GM19452 (cell line): ENCODE data around the gene SCAMP5.

Source experiments
- ATAC-seq: cut with Tn5 transposase; IDR thresholded peaks from one replicate; pipeline ENCODE4 v1.9.1; 2021; ENCODE audit not compliant: unreplicated experiment

The SCAMP5 gene

DNA sequence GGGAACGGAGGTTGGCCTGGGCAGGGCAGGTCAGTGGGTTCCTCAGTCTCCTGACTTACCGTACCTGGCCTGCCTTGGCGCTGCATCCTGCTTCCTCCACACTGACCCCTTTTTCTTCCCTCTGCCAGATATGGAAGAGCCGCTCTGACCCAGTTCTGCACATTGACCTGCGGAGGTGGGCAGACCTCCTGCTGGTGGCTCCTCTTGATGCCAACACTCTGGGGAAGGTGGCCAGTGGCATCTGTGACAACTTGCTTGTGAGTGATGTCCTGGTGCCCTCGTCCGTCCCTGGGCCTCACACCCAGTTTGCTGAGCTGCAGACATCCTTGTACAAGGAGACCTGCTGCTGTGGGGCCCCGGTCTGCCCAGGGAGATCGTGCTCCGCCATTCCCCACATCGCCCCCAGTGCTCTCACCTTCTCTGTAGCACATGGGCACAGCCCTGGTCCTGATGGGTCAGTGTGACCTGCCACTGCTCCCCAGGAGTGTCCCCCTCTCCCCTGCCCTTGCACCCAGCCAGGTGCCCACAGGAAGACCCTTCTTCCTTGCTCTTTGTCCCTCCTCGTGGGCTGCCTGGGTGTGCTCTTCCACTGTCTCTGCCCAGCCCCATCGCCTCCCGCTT, 49.0 kb downstream of the SCAMP5 start:
- no peak for ATAC-seq

DNA sequence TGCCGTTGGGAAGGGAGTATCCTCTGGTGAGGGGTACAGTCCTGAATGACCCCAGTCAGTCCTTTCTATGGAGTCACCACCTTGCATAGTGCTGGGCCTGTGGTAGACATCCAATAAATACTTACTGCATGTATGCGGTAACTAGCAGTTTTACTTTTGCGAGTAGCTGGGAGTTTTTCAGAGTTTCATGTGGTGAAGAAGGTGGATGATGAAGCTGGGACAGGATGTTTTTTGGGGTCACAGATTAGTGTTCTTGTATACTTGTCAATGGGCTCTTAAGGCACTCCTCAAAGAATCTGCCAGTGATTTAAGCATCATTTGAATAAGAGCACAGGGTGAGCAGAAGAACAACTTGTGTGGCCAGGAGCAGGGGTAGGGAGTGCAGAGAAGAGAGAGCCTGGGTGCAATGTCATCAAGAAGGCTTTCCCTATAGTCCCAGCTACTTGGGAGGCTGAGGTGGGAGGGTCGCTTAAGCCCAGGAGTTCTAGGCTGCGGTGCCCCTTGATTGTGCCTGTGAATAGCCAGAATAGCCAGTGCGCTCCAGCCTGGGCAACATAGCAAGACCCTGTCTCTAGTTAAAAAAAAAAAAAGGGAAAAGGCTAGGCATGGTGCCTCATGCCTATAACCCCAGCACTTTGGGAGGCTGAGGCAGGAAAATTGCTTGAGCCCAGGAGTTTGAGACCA, 50.1 kb downstream of the SCAMP5 start:
- ATAC-seq, result no peak

DNA sequence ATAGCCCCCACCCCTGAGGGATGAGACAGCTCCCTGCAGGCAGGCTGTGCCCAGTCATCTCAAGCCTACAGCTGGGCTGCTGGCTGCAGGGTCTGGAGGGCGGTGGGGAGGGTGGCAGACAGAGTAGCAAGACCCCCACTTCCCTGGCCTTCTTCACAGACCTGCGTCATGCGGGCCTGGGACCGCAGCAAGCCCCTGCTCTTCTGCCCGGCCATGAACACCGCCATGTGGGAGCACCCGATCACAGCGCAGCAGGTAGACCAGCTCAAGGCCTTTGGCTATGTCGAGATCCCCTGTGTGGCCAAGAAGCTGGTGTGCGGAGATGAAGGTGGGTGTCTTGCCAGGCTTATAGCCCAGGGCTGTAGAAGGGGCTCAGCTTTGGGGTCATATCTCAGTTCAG, 53.0 kb downstream of the SCAMP5 start:
- no peak for ATAC-seq

DNA sequence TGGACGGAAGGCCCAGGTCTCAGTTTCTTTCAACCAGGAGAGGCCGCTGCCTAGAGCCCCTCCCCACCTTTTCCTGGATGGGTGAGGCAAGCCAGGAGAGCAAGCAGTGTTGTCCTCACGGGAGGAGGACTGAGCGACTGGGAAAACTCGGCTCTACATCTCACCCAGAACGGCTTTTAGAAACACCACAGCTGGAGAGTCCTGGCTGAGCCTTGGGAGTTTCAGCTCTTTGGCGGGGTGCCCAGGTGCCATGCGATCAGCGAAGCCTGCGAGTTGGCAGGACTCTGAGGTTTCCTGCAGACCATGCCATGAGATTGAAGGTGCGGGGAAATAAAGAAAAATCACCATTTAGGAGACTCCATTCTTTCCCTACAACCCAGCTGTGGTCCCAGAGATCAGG, 54.0 kb downstream of the SCAMP5 start:
- no peak for ATAC-seq

DNA sequence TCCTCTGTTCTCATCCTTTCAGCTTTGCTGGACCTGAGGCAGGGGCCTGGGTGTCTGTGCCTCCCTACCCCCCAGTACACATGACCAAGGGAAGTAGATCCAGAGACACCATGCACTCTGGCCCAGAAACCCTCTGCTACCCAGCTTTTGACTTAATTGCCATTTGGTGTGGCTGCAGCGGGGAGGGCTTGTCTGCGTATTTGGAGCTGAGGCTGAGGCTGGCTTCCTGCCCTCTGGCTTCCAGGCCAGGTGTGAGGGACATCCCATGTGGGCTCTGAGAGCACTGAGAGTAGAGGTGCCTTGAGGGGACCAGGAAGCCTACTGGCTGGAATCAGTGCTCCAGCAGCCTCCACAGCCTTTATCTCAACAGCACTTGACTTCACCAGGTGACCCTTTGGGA, 54.9 kb downstream of the SCAMP5 start:
- ATAC-seq, result no peak

DNA sequence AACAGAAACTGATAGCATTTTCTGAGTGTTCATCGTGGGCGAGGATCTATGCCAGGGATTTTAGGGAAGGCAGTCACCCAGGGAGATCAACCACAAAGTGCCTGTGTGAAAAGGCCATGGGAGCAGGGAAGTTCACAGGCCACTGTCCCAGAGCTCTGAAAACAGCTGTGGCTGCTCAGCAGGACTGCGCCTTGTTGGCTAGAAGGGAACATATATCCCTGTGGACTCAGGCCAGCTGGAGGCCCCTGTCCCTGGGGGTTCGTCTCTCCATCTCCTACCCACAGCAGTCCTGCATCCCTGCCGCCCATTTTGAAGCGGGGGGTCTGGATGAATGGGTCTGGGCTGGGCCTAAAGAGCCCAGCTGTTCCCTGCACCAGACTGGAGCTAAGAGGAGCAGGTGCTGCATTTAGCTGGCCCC, 55.8 kb downstream of the SCAMP5 start:
- no peak for ATAC-seq

DNA sequence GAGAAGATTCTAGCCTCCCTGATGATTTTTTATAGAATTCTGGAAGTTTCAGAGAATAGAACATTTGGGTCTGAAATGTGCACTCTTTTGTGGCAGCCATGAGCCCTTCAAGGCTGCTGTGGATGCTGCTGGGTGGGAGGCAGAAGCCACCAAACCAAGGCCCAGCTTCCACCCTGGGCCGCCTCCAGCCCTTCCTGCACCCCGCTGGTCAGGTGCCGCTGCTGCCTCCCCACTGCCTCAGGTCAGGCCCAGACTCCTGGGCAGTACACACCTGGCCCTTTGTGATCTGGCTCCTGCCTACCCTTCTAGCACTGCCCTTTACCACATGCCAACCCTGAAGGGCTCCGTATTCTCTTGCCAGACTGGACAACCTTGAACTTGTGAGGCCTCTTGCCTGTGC, 56.3 kb downstream of the SCAMP5 start:
- ATAC-seq, result no peak

DNA sequence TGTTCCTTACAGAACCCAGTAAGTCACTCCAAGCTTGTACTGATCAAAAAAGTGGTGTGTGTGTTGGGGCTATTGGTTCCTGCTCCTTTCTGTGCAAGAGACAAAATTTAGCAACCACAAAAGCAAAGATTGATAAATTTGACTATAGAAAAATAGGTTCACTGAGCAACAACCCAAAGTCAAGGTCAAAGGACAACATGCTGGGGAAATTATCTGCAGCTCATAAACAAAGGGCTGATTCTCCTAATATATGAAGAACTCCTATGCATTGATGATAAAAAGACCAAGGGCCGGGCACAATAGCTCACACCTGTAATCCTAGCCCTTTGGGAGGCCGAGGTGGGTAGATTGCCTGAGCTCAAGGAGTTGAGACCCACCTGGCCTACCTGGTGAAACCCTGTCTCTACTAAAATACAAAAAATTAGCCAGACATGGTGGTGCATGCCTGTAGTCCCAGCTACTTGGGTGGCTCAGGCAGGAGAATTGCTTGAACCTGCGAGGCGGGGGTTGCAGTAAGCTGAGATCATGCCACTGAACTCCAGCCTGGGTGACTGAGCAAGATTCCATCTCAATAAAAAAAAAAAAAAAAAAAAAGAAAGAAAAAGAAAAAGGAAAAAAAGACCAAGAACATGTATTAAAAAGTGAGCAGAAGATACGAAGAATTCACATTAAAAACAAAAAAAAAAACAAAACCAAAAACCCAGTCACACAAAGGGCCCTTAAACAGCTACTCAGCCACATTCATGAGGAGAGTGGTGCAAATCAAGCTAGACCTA, 57.8 kb downstream of the SCAMP5 start:
- no peak for ATAC-seq

DNA sequence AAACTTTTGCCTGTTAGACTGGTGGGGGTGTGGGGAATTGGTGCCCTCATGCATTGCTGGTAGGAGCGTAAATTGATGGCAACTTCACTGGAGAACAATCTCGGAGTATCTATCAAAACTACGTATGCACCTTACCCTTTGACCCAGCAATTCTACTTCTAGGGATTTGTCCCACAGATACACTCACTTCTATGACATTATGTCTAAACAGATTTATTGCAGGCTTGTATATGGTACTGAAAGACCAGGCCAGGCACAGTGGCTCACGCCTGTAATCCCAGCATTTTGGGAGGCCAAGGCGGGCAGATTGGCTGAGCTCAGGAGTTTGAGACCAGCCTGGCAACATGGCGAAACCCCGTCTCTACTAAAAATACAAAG, 58.4 kb downstream of the SCAMP5 start:
- ATAC-seq, result no peak

DNA sequence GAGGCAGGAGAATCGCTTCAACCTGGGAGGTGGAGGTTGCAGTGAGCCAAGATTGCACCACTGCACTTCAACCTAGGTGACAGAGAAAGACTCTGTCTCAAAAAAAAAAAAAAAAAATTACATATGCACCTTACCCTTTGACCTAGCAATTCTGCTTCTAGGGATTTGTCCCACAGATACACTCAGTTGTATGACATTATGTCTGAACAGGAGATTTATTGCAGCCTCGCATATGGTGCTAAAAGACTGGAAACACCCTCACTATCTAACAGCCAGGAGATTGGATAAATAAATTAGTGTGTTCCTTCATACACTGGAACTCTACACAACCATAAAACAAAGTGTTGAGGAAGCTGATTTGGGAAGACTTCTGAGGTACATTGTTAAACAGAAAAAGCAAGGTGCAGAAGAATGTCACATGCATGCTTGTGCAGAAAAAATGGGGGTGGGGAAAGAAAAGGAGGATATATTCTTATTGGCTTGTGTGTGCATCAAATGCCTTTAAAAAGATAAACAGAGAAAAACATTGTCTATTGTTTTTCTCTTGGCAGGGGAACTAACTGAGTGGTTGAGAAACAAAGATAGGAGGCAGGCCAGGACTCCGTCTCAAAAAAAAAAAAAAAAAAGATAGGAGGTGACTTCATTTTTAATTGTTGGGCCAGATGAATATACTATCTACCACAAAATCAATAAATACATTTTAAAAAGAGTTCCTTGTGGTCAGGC, 59.0 kb downstream of the SCAMP5 start:
- ATAC-seq, result no peak

DNA sequence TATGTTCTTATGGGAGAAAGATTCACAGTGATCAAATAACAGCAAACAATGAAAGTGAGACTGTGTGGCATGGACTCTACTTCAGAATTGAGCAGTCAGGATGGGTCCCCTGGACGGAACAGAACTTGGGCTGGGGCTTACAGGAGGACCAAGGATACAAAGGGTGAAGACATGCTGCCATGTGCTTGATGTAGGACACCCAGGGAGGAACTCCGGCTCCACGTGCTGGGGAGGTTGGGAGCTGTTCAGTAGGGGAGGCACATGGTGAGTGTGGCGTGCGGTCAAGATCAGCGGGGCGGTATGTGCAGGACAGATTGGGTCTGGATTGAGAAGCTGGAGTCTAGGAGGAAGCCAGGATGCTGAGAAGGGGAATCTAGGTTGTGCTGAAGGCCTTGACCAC, 60.7 kb downstream of the SCAMP5 start:
- ATAC-seq, result no peak

DNA sequence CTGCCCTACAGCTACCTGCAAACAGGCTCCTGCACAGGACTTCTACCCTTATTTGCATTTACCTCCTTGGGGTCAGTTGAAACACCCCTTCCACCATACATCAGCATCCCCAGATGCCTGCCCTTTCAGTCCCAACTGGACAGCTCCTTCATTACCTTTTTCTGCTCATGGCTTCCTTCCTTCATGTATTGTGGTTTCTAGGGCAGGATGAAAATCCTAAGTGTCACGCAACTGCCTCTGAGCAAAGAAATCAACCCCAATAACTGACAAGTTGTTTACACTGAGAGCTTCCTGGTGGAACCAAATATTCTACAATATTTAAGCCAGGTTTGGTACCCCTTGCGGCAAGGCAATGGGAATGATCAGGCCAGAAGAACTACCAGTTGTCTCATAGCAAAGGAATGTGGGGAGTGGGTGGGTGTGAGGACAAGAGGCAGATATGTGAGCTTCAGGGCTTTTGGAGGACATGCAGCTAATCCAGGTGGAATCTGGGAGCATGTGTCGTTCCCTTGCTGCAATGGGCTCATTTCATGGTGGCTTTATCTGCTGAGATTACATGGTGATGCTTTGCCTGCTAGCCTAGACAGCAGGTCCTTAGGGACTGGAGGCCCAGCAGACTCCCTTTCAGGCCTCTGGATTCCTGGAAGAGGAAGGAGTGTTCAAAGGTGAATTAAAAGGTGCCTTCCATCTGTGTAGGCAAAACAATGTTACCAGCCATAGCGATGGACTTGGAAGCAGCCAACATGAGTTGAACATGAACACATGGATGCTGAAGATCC, 63.0 kb downstream of the SCAMP5 start:
- ATAC-seq, result no peak

DNA sequence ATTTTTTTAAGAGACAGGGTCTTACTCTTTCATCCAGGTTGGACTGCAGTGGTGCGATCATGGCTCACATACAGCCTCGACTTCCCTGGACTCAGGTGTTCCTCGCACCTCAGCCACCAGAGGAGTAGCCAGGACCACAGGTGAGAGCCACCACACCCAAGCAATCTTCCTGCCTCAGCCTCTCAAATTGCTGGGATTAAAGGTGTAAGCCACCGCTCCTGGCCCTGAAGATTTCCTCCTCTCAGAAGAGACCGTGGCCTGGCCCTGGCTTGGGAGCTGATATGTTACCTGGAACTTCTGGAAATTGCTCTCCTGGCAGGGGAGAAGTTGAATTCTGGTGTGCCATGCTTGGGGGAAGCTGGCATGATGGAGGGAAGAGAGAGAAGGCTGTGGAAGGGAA, 64.2 kb downstream of the SCAMP5 start:
- ATAC-seq, result no peak

DNA sequence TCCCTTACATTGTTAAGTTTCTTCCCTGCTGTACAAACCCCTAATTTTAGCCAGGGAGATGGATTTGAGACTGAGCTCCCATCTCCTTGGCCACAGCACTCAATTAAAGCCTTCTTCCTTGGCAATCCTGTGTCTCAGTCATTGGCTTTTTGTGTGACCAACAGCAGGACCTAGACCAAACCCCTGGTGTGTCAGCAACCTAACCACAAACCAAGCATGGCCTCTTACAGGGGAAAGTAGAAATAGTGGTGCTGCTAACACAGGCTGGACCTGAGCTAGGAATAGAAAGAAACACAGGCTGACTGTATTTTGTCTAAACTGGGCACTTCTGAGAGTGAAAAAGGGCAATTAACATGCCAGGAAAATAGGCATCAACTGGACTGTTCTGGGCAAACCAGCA, 65.9 kb downstream of the SCAMP5 start:
- ATAC-seq, result no peak

DNA sequence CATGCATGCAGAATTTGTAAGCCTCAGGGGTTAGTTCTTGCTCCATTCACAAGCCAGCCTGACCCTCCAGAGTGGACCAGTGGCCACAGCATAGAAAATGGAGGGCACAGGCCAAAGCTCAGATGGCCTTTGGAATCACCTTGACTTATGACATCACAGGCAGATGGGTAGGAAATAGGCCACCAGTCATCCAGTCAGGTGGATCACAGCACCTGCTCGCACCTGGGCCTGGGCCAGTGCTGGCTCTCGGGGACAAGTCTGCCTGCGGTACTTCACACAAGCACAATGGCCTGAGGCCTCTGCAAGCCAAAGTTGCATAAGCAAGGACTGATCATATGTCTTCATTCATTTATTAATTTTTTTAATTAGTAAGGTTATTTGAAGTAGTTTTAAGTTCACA, 67.3 kb downstream of the SCAMP5 start:
- no peak for ATAC-seq

DNA sequence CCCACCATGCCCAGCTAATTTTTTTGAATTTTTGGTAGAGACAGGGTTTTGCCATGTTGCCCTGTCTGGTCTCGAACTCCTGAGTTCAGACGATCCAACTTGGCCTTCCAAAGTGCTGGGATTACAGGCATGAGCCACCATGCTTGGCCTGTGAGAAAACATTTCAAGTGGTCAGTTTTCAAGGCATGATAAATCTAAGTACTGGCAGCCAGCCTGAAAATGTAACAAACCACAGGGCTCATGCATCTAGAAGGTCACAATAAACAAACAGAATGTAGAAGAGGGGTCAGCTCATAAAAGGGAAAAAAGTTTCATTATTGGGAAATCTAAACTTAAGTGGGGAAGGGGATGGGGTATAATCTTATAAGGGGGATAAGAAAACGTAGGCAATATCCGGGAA, 68.0 kb downstream of the SCAMP5 start:
- ATAC-seq, result no peak

DNA sequence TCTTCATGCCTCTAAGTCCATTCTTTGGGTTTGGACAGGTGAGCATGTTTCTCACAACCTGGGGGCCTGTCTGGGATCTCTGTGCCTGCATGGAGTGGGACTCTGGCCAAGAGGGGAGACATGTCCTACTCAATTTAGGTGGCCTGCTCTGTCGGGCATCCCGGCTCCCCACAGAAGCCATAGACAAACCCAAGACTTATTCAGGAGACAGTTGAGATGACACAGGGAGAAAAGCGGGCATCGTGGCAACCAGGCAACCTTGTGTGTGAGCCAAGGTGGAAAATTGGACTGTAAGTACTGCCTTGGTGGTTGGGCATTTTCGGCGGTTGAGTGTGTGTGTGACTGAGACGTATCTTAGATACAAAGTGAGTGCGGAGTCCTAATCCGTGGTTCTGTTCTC, 68.5 kb downstream of the SCAMP5 start:
- ATAC-seq, result no peak

DNA sequence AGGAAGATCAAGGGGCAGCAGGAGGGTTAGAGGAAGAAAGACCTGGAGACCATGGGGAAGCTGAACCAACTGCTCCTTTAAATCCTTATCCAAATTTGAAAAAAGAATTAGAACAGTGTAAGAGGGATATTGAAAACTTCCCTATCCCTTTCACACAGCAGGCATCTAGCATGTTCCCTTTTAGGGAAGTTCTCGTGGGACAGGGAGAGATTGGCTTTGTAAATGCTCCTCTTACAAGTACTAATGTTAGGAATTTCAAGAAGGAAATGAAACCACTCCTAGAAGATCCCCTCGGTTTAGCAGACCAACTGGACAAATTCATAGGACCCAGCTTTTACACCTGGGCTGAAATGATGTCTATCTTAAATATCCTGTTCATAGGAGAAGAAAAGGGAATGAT, 69.5 kb downstream of the SCAMP5 start:
- ATAC-seq, result no peak

DNA sequence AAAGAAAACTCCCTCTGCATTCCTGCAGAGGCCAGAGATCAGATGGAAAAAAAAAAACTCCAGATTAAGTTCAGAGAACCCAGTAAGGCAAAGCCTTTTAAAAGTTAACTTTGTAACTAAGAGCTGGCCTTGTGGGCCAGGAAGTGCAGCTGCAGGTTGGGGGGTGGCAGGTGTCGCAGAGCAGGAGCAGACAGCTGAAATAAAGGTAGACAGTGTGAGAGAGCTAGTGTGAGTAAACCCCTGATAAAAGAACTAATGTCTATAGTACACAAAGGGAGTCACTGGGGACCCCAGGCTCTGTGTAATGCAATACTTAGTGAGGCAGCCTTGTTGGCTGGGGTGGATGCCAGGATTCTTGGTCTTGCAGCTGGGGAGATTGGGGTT, 70.1 kb downstream of the SCAMP5 start:
- no peak for ATAC-seq

DNA sequence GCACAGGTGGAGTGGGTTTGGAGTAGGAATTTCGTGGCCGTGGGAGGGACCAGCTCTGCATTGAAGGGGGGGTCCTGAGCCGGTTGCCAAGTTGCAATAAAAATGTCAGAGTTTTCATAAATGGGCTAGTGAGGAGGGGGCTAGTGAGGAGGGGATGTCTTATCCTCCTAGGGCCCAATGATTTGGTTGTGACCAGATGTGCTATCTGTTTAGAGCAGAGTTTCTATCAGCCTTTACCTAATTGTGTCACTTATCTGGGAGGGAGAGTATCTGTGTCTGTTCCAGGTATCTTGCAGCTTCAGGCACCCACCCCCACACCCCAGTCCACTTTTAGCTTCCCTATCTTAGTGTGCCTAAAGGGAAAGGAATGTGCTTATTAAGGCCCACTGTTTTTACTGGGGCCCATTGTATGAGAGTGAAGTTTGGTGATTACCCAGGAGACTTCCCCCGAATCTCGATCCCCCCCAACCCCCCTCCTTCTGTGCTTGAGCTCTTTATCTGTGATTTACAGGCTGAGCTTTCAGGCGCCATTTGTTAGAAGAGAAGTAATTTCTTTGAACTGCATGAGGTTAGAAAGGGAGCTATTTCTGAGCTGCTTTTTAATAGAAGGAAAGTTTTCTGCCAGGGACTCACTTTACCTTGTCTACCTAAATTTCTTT, 70.6 kb downstream of the SCAMP5 start:
- ATAC-seq, result no peak
